Gastroesophageal sphincter (tissue), 3 donors: Measurements from ENCODE around the gene IFI6.

Source experiments
- CTCF ChIP-seq, 4 experiments: fragments of 200-600 bp in 2 of 4; fragments of 450-650 bp in 2 of 4; sonication (generic) in 1 of 4; IDR thresholded peaks; one replicate each; pipeline ENCODE4 v1.5.1; 2017 to 2019; ENCODE audit warnings: antibody characterized with exemption in 4 of 4, mild to moderate bottlenecking in 2 of 4, moderate library complexity in 2 of 4
- POLR2A ChIP-seq, 2 donors: fragments of 450-650 bp; IDR thresholded peaks; one replicate each; pipeline ENCODE4 v1.6.1; 2017; ENCODE audit warnings: antibody characterized with exemption in 2 of 2, mild to moderate bottlenecking in 2 of 2, moderate library complexity in 1 of 2
- POLR2AphosphoS5 ChIP-seq: sonication (generic); formaldehyde crosslinking; IDR thresholded peaks from one replicate; pipeline ENCODE4 v1.6.1; 2017; ENCODE audit warnings: antibody characterized with exemption

- TF ChIP-seq CTCF (IDR thresholded peaks at IDR 0.05) (no peak), POLR2AphosphoS5 (no peak), POLR2A (IDR thresholded peaks at IDR 0.05) (no peak)
These were observed 38.6 kb upstream of the IFI6 start for GRCh38 chr1:27710574-27710973.
